Stimulated activated CD4-positive, alpha-beta T cell treated with anti-CD3 and anti-CD28 coated beads, TNF-alpha, amount 100 ng/mL, for 48 hours (primary cell): ENCODE measurements around the gene TPD52L2.
"Not testable (repeated sequence)": the region's sequence is repeated elsewhere in the genome, so short reads cannot be mapped to it uniquely, and the experiment has no call there.

ENCODE experiments used
- DNase-seq, 3 donors: peaks; one replicate each; pipeline ENCODE4 v3.0.0-alpha.2; 2020; ENCODE audit warnings: low read depth in 3 of 3

TPD52L2 gene

GRCh38 chr20:63895952-63896263 lies 30.8 kb downstream of the TPD52L2 start:
- DNase-seq, result no peak

GRCh38 chr20:63896264-63897105 lies 31.4 kb downstream of the TPD52L2 start:
- no peak for DNase-seq

GRCh38 chr20:63897978-63898561 lies 33.0 kb downstream of the TPD52L2 start:
- DNase-seq, result no peak

- DNase-seq, result no peak
Observed at GRCh38 chr20:63898882-63899558, 34.0 kb downstream of the TPD52L2 start.

- DNase-seq, result no peak
Observed at GRCh38 chr20:63900413-63900812, 35.3 kb downstream of the TPD52L2 start.

- no peak for DNase-seq
Observed at GRCh38 chr20:63903796-63904561, 38.9 kb downstream of the TPD52L2 start.

- no peak for DNase-seq
Observed at GRCh38 chr20:63908008-63908682, 43.1 kb downstream of the TPD52L2 start.

- DNase-seq, result no peak
Observed at GRCh38 chr20:63911176-63911575, 46.1 kb downstream of the TPD52L2 start.

- no peak for DNase-seq
Observed at GRCh38 chr20:63913768-63914167, 48.7 kb downstream of the TPD52L2 start.

- no peak for DNase-seq
Observed at GRCh38 chr20:63915471-63915870, 50.4 kb downstream of the TPD52L2 start.

GRCh38 chr20:63916371-63916939 lies 51.4 kb downstream of the TPD52L2 start:
- DNase-seq, result not testable (repeated sequence)

GRCh38 chr20:63917811-63918210 lies 52.7 kb downstream of the TPD52L2 start:
- no peak for DNase-seq

GRCh38 chr20:63919130-63919529 lies 54.1 kb downstream of the TPD52L2 start:
- no peak for DNase-seq

GRCh38 chr20:63920226-63920625 lies 55.2 kb downstream of the TPD52L2 start:
- no peak for DNase-seq

- no peak for DNase-seq
Observed at GRCh38 chr20:63923651-63924050, 58.6 kb downstream of the TPD52L2 start.

GRCh38 chr20:63924241-63924640 lies 59.2 kb downstream of the TPD52L2 start:
- no peak for DNase-seq

- DNase-seq, result no peak
Observed at GRCh38 chr20:63926298-63926697, 61.2 kb downstream of the TPD52L2 start.

- no peak for DNase-seq
Observed at GRCh38 chr20:63929071-63929470, 64.0 kb downstream of the TPD52L2 start.

- DNase-seq, result not testable (repeated sequence)
Observed at GRCh38 chr20:63929473-63929883, 64.4 kb downstream of the TPD52L2 start.

- DNase-seq, result no peak
Observed at GRCh38 chr20:63930971-63931553, 66.0 kb downstream of the TPD52L2 start.

GRCh38 chr20:63931735-63932134 lies 66.7 kb downstream of the TPD52L2 start:
- no peak for DNase-seq
